ENCODE measurements around the gene BMERB1. TPM values are rescaled to one million over a fixed set of nuclear protein-coding genes. Genes with fewer than 3 reads are reported as not detected.

The BMERB1 gene
- total and polyA plus RNA-seq, 2 experiments from 2014 or later: 17.3 to 28.1 TPM

GRCh38 chr16:15536843-15537242 lies 102.5 kb downstream of the BMERB1 start:
- H3K4me2 ChIP-seq: no peak overlapping the region
- H3K27me3 ChIP-seq (ENCODE audit: insufficient read depth): no peaks in the 10 kb centered on the region
- 0 out of 2 replicates have a peak, but pooled peaks cover 3% of the 10 kb centered on the region for H3F3A ChIP-seq (replicated peaks; ENCODE audit: low read depth)
- H2AFZ ChIP-seq: no peak overlapping the region
- Mint-ChIP-seq H3K4me1 (peaks cover 15% of the 10 kb centered on the region), H3K36me3 (ENCODE audit: low read depth) (peaks cover 2% of the 10 kb centered on the region; the same call in 1 of the 3 replicates), H3K9me3 (no peaks in the 10 kb centered on the region), H3K4me3 (no peak overlapping the region), H3K27ac (no peak overlapping the region), H3K27me3 (ENCODE audit: insufficient read depth, low read depth, poor library complexity) (no peaks in the 10 kb centered on the region)
- peaks cover 8% of the 10 kb centered on the region for H3K4me1 ChIP-seq (ENCODE audit: insufficient read depth)
- no peaks in the 10 kb centered on the region for H3K79me2 ChIP-seq (replicated peaks; ENCODE audit: insufficient read depth)
- no peak for TF ChIP-seq EZH2 (IDR thresholded peaks at IDR 0.05; ENCODE audit: low read depth, unreplicated experiment)
- TF ChIP-seq STAT1 (IDR thresholded peaks at IDR 0.05; ENCODE audit: unreplicated experiment): no peak
- no peaks in the 10 kb centered on the region for H3K9me2 ChIP-seq (ENCODE audit: insufficient read depth)
- H3K4me3 ChIP-seq: no peak overlapping the region
- H3K36me3 ChIP-seq (ENCODE audit: insufficient read depth): no peaks in the 10 kb centered on the region; the same call in 1 of the 2 replicates
- no peak for ATAC-seq
- H4K20me1 ChIP-seq (replicated peaks; ENCODE audit: insufficient read depth): no peaks in the 10 kb centered on the region
- DNase-seq (ENCODE audit: low spot score): no peak
- no peak overlapping the region for H3K27ac ChIP-seq (ENCODE audit: low read depth)

- ATAC-seq (no peak), DNase-seq (ENCODE audit: low spot score) (no peak)
- Mint-ChIP-seq H3K27ac (no peak overlapping the region), H3K4me3 (no peak overlapping the region), H3K27me3 (ENCODE audit: insufficient read depth, low read depth, poor library complexity) (peaks cover 2% of the 10 kb centered on the region), H3K4me1 (peaks cover 22% of the 10 kb centered on the region), H3K9me3 (peaks cover 14% of the 10 kb centered on the region), H3K36me3 (ENCODE audit: low read depth) (peaks cover 16% of the 10 kb centered on the region)
- H3K4me2 ChIP-seq: no peak overlapping the region
- H4K20me1 ChIP-seq (replicated peaks; ENCODE audit: insufficient read depth): no peaks in the 10 kb centered on the region
- no peaks in the 10 kb centered on the region; the same call in 1 of the 2 replicates for H3K36me3 ChIP-seq (ENCODE audit: insufficient read depth)
- 0 out of 2 replicates have a peak, but pooled peaks cover 3% of the 10 kb centered on the region for H3F3A ChIP-seq (replicated peaks; ENCODE audit: low read depth)
- no peak overlapping the region for H3K27ac ChIP-seq (ENCODE audit: low read depth)
- H3K79me2 ChIP-seq (replicated peaks; ENCODE audit: insufficient read depth): no peaks in the 10 kb centered on the region
- no peak overlapping the region for H3K4me3 ChIP-seq
- no peak overlapping the region for H2AFZ ChIP-seq
- H3K4me1 ChIP-seq (ENCODE audit: insufficient read depth): peaks cover 8% of the 10 kb centered on the region
- no peaks in the 10 kb centered on the region for H3K27me3 ChIP-seq (ENCODE audit: insufficient read depth)
- H3K9me2 ChIP-seq (ENCODE audit: insufficient read depth): no peaks in the 10 kb centered on the region
- TF ChIP-seq EZH2phosphoT487 (IDR thresholded peaks at IDR 0.05; ENCODE audit: unreplicated experiment): no peak
- TF ChIP-seq STAT1 (IDR thresholded peaks at IDR 0.05; ENCODE audit: unreplicated experiment): no peak
- TF ChIP-seq ZNF114 (CRISPR knock-in tag; IDR thresholded peaks at IDR 0.05): no peak
- no peak for TF ChIP-seq ZNF462 (CRISPR knock-in tag; IDR thresholded peaks at IDR 0.05)
- no peak for TF ChIP-seq CTCF (conservative IDR thresholded peaks at IDR 0.05; ENCODE audit: low read depth in 2 of 2)
- TF ChIP-seq REST (IDR thresholded peaks at IDR 0.05; ENCODE audit: unreplicated experiment): no peak
- no peak for TF ChIP-seq ETS1 (IDR thresholded peaks at IDR 0.05)
- no peak for TF ChIP-seq ZNF331 (CRISPR knock-in tag; IDR thresholded peaks at IDR 0.05; ENCODE audit: low read depth)
These were observed 104.1 kb downstream of the BMERB1 start for GRCh38 chr16:15538507-15538906.
